Transverse colon (tissue), 4 donors: ENCODE data around the gene STMN3. TPM values are rescaled to one million over a fixed set of nuclear protein-coding genes. Genes with fewer than 3 reads are reported as not detected.
A peak's percentile ranks its signal among the peaks of the same experiment; 100 is the strongest.

Source experiments
- DNase-seq: peaks from one replicate; pipeline ENCODE4 v3.0.0-alpha.2; 2019
- H3K27ac ChIP-seq, 4 donors: fragments of 200-600 bp; sonication (generic); 2 replicates each; pipeline ENCODE4 v1.5.1; 2016 to 2018; ENCODE audit warnings: inconsistent platforms in 4 of 4
- H3K27me3 ChIP-seq: fragments of 200-600 bp; sonication (generic); 2 replicates; pipeline ENCODE4 v1.5.1; 2017; ENCODE audit warnings: inconsistent platforms
- H3K36me3 ChIP-seq, 4 donors: fragments of 200-600 bp; sonication (generic); 2 replicates each; pipeline ENCODE4 v1.5.1; 2017 to 2019; ENCODE audit warnings: inconsistent platforms in 4 of 4
- H3K4me1 ChIP-seq, 4 donors: fragments of 200-600 bp; sonication (generic); 2 replicates each; pipeline ENCODE4 v1.5.1; 2017 to 2020; ENCODE audit warnings: inconsistent platforms in 4 of 4
- H3K4me3 ChIP-seq, 4 donors: fragments of 200-600 bp; sonication (generic); 1 replicate in 1 of 4; 2 replicates in 3 of 4; pipeline versions ENCODE4 v1.5.1 to v1.6.1; 2017 to 2019; ENCODE audit warnings: inconsistent platforms in 4 of 4
- H3K9me3 ChIP-seq, 2 donors: fragments of 200-600 bp; sonication (generic); 2 replicates each; pipeline ENCODE4 v1.5.1; 2017 to 2019; ENCODE audit warnings: inconsistent platforms in 2 of 2
- CTCF ChIP-seq, 5 experiments: fragments of 200-600 bp in 3 of 5; fragments of 450-650 bp in 2 of 5; sonication (generic) in 3 of 5; IDR thresholded peaks; 1 replicate in 2 of 5; 2 replicates in 3 of 5; pipeline ENCODE4 v1.5.1; 2016 to 2017; ENCODE audit warnings: antibody characterized with exemption in 5 of 5, inconsistent platforms in 3 of 5, mild to moderate bottlenecking in 2 of 5, moderate library complexity in 1 of 5
- EP300 ChIP-seq: sonication (generic); formaldehyde crosslinking; IDR thresholded peaks from one replicate; pipeline ENCODE4 v1.6.1; 2017; ENCODE audit warnings: antibody characterized with exemption, low read depth
- POLR2A ChIP-seq: fragments of 450-650 bp; IDR thresholded peaks from one replicate; pipeline ENCODE4 v1.6.1; 2016; ENCODE audit warnings: antibody characterized with exemption, mild to moderate bottlenecking, moderate library complexity
- POLR2AphosphoS5 ChIP-seq, 3 donors: sonication (generic); formaldehyde crosslinking; IDR thresholded peaks; one replicate each; pipeline ENCODE4 v1.6.1; 2016; ENCODE audit warnings: antibody characterized with exemption in 3 of 3
- WGBS, 2 donors: methylation state at CpG; one replicate each; pipeline ENCODE4 v1.1.5; 2018; ENCODE audit warnings: low coverage in 1 of 2; 5-methylcytosine and 5-hydroxymethylcytosine counted together
- in situ Hi-C, 4 donors: fragments of 200-750 bp; cut with MboI; loops; one replicate each; pipeline versions ENCODE4 v1.15.0 to v1.15.1; 2017; ENCODE audit warnings: low sequenced_read_pairs in 3 of 4, low pct_ligation_motif_present in 1 of 4, low pct_unique_long_range_greater_than_20kb in 1 of 4
- intact Hi-C: fragments of 100-400 bp; cut with DNase I; formaldehyde crosslinking; loops from one replicate; pipeline ENCODE4 v1.15.1; 2023; ENCODE audit warnings: low total_unique reads
- total RNA-seq, 4 donors: library from RNA; depleted of rRNA; stranded (reverse); fragments of >200 nt; gene quantifications; one replicate each; pipeline ENCODE4 v1.1.0, GENCODE V29; 2016

Gene STMN3
- total RNA-seq, 4 donors from 2014 or later = 0.75 to 7.1 (median 4.4) TPM

GRCh38 chr20:63693083-63693732 lies 40.0 kb upstream of the STMN3 start:
- Histone ChIP-seq H3K27me3 (no peaks in the 10 kb centered on the region), H3K9me3 (no peaks in the 10 kb centered on the region), H3K4me3 (no peak overlapping the region), H3K36me3 (no peaks in the 10 kb centered on the region), H3K27ac (peak overlapping the region in 1 of 4 donors; percentile 24), H3K4me1 (peaks cover 23 to 62% (median 53%) of the 10 kb centered on the region in 4 donors)
- WGBS, 2 donors = 91% methylated on average over 10 of the region's 10 CpGs; no CpG with 5 or more reads in 1 of the 2 donors
- in situ Hi-C loops = no loop called here
- TF ChIP-seq CTCF (IDR thresholded peaks at IDR 0.05) = no peak
- intact Hi-C loops = no loop called here
- no peak for DNase-seq

DNA sequence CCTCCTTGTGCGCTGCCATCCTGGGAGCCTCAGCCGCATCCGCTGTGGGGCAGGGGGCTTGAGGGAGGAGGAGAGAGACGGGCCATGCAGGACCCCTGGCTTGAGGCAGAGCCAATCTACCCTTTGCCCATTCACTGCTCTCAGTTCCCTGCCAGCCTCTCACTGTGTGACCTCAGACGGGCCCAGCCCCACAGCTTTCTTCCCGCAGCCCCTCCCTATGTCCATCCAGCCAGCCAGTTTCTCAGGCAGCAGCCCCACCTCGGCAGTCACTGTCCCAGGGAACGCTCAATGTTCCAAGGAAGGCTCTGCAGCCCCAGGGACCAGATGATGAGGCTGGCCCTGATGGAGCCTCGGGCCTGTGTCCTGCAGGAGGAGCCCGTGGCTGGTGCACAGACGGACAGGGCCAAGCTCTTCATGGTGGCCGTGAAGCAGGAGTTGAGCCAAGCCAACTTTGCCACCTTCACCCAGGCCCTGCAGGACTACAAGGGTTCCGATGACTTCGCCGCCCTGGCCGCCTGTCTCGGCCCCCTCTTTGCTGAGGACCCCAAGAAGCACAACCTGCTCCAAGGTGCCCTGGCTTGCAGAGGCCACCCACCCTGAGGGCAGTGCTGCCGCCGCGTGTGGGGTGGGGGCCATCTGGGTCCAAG lies 39.3 kb upstream of the STMN3 start:
- Histone ChIP-seq H3K9me3 (no peaks in the 10 kb centered on the region), H3K27ac (peak overlapping the region in 3 of 4 donors; percentile 9 to 24 (median 13)), H3K4me1 (peaks cover 26 to 61% (median 55%) of the 10 kb centered on the region in 4 donors), H3K27me3 (no peaks in the 10 kb centered on the region), H3K4me3 (no peak overlapping the region), H3K36me3 (no peaks in the 10 kb centered on the region)
- in situ Hi-C loops = no loop called here
- TF ChIP-seq POLR2A = no peak
- no peak for TF ChIP-seq CTCF (IDR thresholded peaks at IDR 0.05)
- no peak for TF ChIP-seq POLR2AphosphoS5 (IDR thresholded peaks at IDR 0.05)
- no peak for TF ChIP-seq EP300
- 62 to 63% methylated on average over 3 to 19 of the region's 20 CpGs for WGBS, 2 donors
- no peak for DNase-seq
- intact Hi-C loops = no loop called here

GRCh38 chr20:63691711-63692435 lies 38.6 kb upstream of the STMN3 start:
- no peak overlapping the region for H3K4me3 ChIP-seq
- in situ Hi-C loops = no loop called here
- no peak for DNase-seq
- H3K27ac ChIP-seq = peak overlapping the region; percentile 11 to 24 (median 16)
- no peak for TF ChIP-seq POLR2AphosphoS5 (IDR thresholded peaks at IDR 0.05)
- TF ChIP-seq POLR2A = peak; percentile 13
- H3K9me3 ChIP-seq = no peaks in the 10 kb centered on the region
- intact Hi-C loops = no loop called here
- H3K27me3 ChIP-seq = no peaks in the 10 kb centered on the region
- WGBS, 2 donors = 51 to 71% methylated on average over 3 to 15 of the region's 21 CpGs
- peaks cover 26 to 61% (median 55%) of the 10 kb centered on the region in 4 donors for H3K4me1 ChIP-seq
- no peaks in the 10 kb centered on the region for H3K36me3 ChIP-seq

DNA sequence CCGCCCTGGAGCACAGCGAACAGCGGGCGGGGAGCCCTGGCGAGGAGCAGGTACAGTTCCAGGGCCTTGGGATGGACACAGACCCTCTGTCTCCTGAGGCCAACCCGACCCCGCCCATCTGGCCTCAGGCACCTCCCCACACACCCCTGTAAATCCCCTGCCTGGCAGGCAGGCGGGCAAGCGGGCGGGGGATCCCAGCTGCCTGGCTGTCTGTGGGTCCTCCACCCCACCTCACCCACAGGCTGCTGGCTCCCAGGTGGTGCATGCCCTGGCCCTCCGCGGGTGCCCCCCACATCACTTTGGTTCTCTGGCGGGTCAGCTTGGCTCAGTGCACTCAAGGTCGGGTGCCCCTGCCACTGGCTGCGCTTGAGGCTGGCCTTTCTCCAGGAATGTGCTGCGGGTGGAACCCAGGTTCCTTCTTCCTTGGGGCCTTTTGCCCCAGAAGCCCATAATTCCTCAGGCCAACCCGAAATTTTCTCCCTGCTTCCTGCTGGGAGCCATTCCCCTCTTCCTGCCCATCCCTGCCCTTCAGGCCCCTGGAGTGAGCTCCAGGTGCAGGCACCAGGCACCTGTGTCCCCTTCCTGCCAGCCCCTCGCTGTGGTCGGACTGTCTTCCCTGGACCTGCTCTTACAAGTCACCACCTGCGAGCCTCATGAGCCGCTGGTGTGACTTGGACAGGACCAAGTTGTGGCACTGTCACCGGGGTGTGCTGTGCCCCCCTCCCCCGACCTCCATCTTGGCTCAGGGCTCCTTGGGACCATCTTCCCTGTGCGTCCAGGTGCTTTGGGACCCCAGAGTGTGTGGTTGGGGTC lies 37.9 kb upstream of the STMN3 start:
- Histone ChIP-seq H3K4me3 (no peak overlapping the region), H3K4me1 (peaks cover 25 to 61% (median 54%) of the 10 kb centered on the region in 4 donors), H3K9me3 (no peaks in the 10 kb centered on the region), H3K27ac (peak overlapping the region in 3 of 4 donors; percentile 11 to 24 (median 19)), H3K36me3 (no peaks in the 10 kb centered on the region), H3K27me3 (no peaks in the 10 kb centered on the region)
- in situ Hi-C loops = no loop called here
- no peak for TF ChIP-seq EP300
- TF ChIP-seq POLR2A = peak; percentile 26
- peak in 1 of 3 donors; percentile 15 for TF ChIP-seq POLR2AphosphoS5 (IDR thresholded peaks at IDR 0.05)
- no peak for TF ChIP-seq CTCF (IDR thresholded peaks at IDR 0.05)
- DNase-seq = no peak
- WGBS, 2 donors = 71% methylated on average over 24 of the region's 24 CpGs; no CpG with 5 or more reads in 1 of the 2 donors
- intact Hi-C loops = no loop called here
